Neutrophil (primary cell): ENCODE data around the gene ELF4.

Source experiments
- H3K27ac ChIP-seq: fragments of 200-600 bp; sonication (generic); 2 replicates; pipeline ENCODE4 v1.5.1; 2016; ENCODE audit warnings: mild to moderate bottlenecking, moderate library complexity
- H3K27me3 ChIP-seq: fragments of 200-600 bp; sonication (generic); 2 replicates; pipeline ENCODE4 v1.6.0; 2016; ENCODE audit warnings: mild to moderate bottlenecking
- H3K36me3 ChIP-seq: fragments of 200-600 bp; sonication (generic); 2 replicates; pipeline ENCODE4 v1.5.1; 2017
- H3K4me1 ChIP-seq, 2 experiments: fragments of 200-600 bp in 1 of 2; sonication (generic) in 1 of 2; 1 replicate in 1 of 2; 2 replicates in 1 of 2; pipeline versions ENCODE4 v1.5.1 to v1.6.1; 2013 to 2016; ENCODE audit warnings: low read depth in 1 of 2, low read length in 1 of 2, mild to moderate bottlenecking in 1 of 2, moderate library complexity in 1 of 2; ENCODE audit not compliant: control insufficient read depth in 1 of 2, insufficient read depth in 1 of 2
- H3K4me3 ChIP-seq, 2 experiments: fragments of 200-600 bp in 1 of 2; sonication (generic) in 1 of 2; 1 replicate in 1 of 2; 2 replicates in 1 of 2; pipeline ENCODE4 v1.5.1; 2013 to 2016; ENCODE audit warnings: low read depth in 1 of 2, low read length in 1 of 2, mild to moderate bottlenecking in 1 of 2, moderate library complexity in 1 of 2
- H3K9me3 ChIP-seq: fragments of 200-600 bp; sonication (generic); 2 replicates; pipeline ENCODE4 v1.5.1; 2016
- CTCF ChIP-seq: fragments of 200-600 bp; sonication (generic); IDR thresholded peaks from 2 replicates; pipeline ENCODE4 v1.5.1; 2016; ENCODE audit warnings: antibody characterized with exemption

The ELF4 gene

DNA sequence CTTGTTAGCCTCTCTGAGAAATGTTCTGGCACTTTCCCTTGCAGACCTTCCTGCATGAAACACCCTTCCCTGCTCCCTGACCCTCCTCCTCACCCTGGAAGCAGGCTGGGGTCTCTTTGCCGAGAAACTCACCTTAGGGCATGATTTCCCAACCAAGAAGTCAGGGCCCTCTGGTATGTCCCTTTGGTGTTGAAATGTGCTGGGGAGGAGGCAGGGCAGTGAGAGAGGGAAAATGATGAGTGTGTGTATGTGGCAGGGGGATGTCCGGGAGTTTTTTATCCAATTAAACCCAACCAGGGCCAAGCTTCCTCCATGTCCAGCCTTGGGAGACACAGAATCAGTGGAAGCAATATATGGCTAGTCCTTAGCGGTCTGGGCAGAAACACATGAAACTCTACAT lies 5.1 kb downstream of the ELF4 start:
- TF ChIP-seq CTCF: no peak
- Histone ChIP-seq H3K4me3 (no peak overlapping the region), H3K9me3 (no peaks in the 10 kb centered on the region), H3K4me1 (peaks cover 54 to 70% of the 10 kb centered on the region in 2 experiments), H3K27me3 (no peaks in the 10 kb centered on the region), H3K36me3 (no peaks in the 10 kb centered on the region), H3K27ac (peak overlapping the region; percentile 68)

GRCh38 chrX:130103605-130104004 lies 6.7 kb downstream of the ELF4 start:
- Histone ChIP-seq H3K36me3 (no peaks in the 10 kb centered on the region), H3K4me1 (peaks cover 63 to 76% of the 10 kb centered on the region in 2 experiments), H3K4me3 (no peak overlapping the region), H3K27me3 (no peaks in the 10 kb centered on the region), H3K9me3 (no peaks in the 10 kb centered on the region), H3K27ac (peak overlapping the region; percentile 44)
- TF ChIP-seq CTCF: no peak

GRCh38 chrX:130100180-130100579 lies 10.1 kb downstream of the ELF4 start:
- H3K9me3 ChIP-seq: no peaks in the 10 kb centered on the region
- no peak for TF ChIP-seq CTCF
- H3K27me3 ChIP-seq: no peaks in the 10 kb centered on the region
- H3K36me3 ChIP-seq: no peaks in the 10 kb centered on the region
- H3K4me3 ChIP-seq: no peak overlapping the region
- peaks cover 49 to 68% of the 10 kb centered on the region in 2 experiments for H3K4me1 ChIP-seq
- peak overlapping the region; percentile 41 for H3K27ac ChIP-seq

DNA sequence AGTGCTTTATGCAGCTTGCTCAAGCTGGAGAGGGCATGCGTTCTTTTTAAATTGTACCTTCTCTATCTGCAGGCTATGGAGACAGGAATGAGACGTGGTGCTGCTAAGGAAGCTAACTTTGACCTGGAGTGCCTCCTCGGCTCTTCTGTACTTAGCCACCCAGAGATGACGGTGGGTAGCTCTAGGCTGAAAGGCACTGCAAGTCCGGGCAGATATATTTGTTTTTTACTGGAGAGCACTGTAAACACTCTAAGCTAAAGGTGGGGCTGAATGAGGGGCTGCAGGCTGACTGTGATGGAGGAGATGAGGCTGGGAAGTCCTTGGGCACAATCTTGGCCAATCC lies 12.1 kb downstream of the ELF4 start:
- peak overlapping the region in 1 of 2 experiments; percentile 8 for H3K4me3 ChIP-seq
- no peaks in the 10 kb centered on the region for H3K36me3 ChIP-seq
- H3K4me1 ChIP-seq: peaks cover 52 to 62% of the 10 kb centered on the region in 2 experiments
- H3K9me3 ChIP-seq: no peaks in the 10 kb centered on the region
- TF ChIP-seq CTCF: no peak
- no peaks in the 10 kb centered on the region for H3K27me3 ChIP-seq
- H3K27ac ChIP-seq: peak overlapping the region; percentile 71

GRCh38 chrX:130097507-130098209 lies 12.6 kb downstream of the ELF4 start:
- Histone ChIP-seq H3K9me3 (no peaks in the 10 kb centered on the region), H3K4me3 (peak overlapping the region in 1 of 2 experiments; percentile 8), H3K36me3 (no peaks in the 10 kb centered on the region), H3K27me3 (no peaks in the 10 kb centered on the region), H3K27ac (peak overlapping the region; percentile 71), H3K4me1 (peaks cover 57 to 62% of the 10 kb centered on the region in 2 experiments)
- TF ChIP-seq CTCF: no peak
